Cardiac fibroblast (primary cell): ENCODE measurements around the gene FGF22.

Experiments used
- DNase-seq, 2 donors: peaks; one replicate each; pipeline versions ENCODE4 v3.0.0 to v3.0.0-alpha.2; 2010; ENCODE audit warnings: low read depth in 2 of 2
- H3K4me3 ChIP-seq, 2 donors: replicated peaks in 1 of 2; 1 replicate in 1 of 2; 2 replicates in 1 of 2; pipeline ENCODE4 v1.5.1; 2011; ENCODE audit warnings: low read depth in 2 of 2, low read length in 2 of 2, mild to moderate bottlenecking in 2 of 2, moderate library complexity in 1 of 2
- TF ChIP-seq, protein P1 (sequence below): IDR thresholded peaks from one replicate; pipeline ENCODE4 v1.5.1; 2011; ENCODE audit warnings: low read depth, mild to moderate bottlenecking, low read length, inconsistent platforms

FGF22 gene

DNA sequence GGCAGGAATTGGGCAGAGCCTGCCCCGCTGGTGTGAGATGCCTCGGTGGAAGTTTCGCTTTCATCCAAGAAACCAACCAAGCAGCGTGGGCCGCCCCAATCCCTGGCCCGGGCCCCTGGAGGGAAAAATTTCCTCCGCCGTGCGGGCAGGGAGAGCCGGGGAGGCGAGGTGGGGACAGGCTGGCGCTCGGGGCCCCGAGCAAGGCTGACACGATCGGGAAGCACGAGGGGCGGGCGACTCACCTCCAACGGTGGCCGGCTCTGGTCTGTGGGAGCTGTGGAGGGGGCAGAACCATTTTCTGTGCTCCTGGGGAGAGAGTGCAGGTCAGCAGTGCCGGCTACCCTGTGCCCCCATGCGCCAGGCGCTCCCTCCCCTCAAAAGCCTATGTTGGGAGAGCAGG lies 12.3 kb downstream of the FGF22 start:
- TF ChIP-seq, protein P1, sequence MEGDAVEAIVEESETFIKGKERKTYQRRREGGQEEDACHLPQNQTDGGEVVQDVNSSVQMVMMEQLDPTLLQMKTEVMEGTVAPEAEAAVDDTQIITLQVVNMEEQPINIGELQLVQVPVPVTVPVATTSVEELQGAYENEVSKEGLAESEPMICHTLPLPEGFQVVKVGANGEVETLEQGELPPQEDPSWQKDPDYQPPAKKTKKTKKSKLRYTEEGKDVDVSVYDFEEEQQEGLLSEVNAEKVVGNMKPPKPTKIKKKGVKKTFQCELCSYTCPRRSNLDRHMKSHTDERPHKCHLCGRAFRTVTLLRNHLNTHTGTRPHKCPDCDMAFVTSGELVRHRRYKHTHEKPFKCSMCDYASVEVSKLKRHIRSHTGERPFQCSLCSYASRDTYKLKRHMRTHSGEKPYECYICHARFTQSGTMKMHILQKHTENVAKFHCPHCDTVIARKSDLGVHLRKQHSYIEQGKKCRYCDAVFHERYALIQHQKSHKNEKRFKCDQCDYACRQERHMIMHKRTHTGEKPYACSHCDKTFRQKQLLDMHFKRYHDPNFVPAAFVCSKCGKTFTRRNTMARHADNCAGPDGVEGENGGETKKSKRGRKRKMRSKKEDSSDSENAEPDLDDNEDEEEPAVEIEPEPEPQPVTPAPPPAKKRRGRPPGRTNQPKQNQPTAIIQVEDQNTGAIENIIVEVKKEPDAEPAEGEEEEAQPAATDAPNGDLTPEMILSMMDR = no peak
- no peak for DNase-seq
- no peak overlapping the region for H3K4me3 ChIP-seq

DNA sequence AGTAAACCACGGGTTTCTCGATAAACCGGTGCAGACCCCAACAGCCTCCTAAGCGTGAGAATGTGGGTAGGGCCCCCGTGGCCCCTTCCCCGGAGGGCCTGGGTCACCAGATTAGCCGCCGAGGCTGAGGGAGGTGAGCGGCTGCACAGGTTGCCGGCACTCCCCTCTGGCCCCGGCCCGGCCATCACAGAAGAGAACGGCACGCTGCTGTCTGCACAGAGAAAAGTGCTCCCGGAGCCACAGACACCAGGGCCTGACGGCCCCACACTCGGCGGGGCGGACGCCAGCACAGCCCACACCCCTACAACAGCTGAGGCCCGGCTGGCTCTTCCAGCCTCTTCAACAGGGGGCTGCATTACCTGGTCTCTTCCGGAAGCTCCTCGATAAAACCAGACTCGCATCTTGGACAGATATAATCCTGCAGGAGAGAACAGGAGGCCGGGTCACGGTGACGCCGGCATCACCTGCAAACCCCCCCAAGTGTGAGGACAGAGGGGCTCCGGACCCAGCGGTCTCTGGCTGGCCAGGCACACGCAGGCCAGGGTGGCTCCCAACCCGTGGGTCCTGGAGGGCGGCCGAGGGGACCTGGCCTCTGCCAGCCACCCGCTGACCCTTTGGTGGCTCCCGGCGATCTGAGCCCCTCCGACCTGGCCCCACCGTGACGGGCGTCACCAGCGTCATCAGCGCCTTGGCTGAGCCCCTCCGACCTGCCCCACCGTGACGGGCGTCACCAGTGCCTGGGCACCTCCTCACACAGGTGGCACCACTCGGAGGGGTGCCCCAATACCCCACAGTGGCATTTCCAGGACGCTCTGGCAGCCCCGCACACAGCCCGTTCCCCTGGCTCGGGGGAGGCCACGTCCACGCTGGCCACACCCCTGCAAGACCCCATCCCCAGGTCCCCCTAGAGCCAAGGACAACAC lies 13.0 kb downstream of the FGF22 start:
- no peak for DNase-seq
- TF ChIP-seq, protein P1 = no peak

DNA sequence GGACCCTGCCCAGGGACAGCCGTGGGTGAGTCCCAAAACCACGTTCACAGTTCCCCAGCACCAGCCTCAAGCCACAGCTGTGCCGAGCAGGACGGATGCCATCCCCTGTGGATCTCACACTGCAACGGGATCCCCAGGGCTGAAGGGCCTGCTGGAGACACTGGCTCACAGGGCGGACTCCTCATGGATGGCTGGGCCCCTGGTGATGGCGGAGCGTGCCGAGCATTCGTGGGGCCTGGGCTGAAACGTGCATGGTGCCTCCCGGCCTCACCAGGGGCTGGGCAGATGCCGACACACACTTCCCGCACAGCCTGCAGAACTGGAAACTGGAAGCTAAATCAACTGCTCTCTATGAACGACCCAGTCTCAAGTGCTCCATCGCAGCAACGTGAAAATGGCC lies 13.7 kb downstream of the FGF22 start:
- H3K4me3 ChIP-seq = no peak overlapping the region
- TF ChIP-seq, protein P1 = no peak
- no peak for DNase-seq

More for the DNA sequence above, 13.0 kb downstream of the FGF22 start:
- no peak overlapping the region for H3K4me3 ChIP-seq

DNA sequence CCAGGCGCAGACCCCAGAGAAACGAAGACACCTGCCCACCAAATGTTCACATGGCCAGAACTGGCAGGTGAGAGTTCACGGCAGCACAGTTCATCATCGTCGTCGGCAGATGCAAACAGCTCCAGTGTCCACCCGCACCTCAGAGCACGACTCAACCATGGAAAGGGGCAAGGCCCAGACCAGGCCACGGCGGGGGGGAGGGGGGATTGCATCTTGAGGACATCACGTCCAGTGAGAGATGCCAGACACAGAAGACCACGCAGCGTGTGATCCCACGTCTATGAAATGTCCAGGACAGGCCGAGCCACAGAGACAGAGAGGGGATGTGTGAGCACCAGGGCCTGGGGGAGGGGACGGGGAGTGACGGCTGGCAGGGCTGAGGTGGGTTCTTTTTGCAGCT lies 16.0 kb downstream of the FGF22 start:
- DNase-seq = no peak
- TF ChIP-seq, protein P1 = no peak
- no peak overlapping the region for H3K4me3 ChIP-seq

DNA sequence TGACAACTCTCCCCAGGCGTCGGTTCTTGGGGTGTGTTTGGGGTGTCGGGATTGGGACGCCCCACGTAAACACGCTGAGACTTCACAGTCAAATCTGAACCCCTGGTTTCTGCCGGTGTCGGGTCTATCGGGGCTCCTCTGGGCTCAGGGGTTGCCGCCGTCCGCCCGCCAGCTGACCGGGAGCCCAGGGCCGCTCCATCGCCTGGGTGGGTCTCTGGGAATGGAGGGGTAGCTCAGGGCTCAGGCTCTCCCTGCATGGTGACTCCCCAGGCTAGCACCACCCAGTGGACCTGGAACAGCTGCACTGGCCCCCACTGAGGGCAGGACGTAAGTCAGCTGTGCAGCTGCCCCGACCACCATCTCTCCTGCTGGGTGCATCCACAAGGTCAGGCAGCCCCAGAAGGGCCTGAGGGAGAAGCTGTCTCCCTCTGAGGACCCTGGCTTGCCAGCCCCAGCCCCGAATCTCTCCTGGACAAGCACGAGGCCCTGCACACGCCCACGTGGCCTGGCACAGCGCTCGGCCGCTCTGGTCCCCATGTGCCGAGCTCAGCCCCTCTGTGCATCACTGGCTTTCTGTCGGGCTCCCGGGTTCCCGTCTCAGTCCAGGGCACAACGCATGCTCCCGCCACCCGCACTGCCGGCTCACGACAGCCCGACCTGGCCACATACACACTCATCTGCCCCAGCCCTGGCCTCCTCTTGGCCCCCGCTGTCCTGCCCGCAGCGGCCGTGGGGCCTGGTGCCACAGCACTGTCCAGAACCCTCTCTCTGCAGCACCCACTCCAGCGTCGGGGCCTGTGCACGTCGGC lies 17.3 kb downstream of the FGF22 start:
- no peak overlapping the region for H3K4me3 ChIP-seq
- no peak for DNase-seq
- TF ChIP-seq, protein P1 = no peak

DNA sequence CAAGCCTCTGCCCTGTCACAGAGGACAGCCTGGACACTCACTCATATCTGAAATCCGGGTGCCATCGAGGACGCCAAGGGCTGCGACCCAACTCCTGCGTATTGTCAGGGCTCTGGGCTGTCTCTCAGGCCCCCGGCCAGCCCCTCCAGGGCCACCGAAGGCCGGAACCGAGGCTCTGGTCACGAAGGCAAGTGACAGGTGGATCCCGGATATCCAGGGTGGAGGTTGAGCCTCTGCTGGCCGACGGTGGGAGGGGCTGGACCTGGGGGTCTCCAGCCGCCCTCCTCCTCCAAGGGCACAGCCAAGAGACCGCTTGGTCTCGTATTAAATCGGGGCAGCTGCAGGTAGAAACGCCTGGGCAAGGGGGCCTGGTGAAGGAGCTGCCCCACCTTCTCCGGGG lies 17.9 kb downstream of the FGF22 start:
- no peak overlapping the region for H3K4me3 ChIP-seq
- TF ChIP-seq, protein P1 = no peak
- DNase-seq = no peak
